Measurements from ENCODE around the gene SEC14L1.
"Not testable (repeated sequence)": the region's sequence is repeated elsewhere in the genome, so short reads cannot be mapped to it uniquely, and the experiment has no call there.

SEC14L1 gene

DNA sequence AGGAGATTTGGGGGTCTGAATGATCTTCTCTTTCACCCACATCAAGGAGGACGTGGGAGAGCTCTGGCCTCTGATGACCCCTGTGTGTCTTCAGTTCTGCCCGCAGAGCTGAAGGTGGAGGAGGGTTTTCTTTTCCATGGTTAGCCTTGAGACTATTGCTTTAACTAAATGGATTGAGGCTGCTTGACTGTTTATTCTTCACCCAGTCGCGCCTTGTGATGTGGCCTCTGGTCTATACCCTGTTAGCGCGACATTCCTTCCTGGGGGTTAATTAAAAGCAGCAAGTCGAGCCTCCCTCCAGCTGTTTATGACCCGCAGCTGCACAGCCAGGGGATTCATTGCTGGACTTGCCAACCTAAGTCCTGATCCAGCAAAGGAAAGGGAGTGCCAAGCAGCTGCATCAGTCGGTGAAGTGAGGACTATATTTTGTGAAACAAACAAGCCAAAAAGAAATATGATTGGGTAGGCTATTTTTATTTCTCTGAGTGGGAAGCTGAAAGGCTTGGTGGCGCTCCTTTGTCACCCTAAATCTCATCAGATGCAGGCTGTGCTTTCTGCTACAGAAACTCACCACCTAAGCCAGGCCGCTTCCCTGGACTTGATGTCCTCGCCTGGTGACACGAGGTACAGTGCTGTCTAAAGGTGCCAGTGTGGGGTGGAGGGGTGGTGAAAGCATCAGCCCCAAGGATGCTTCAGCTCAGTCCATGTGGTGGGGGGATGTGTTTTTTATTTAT lies 11.0 kb upstream of the SEC14L1 start:
- no peak for FAIRE-seq
- DNase-seq (ENCODE audit: insufficient read length, low spot score) = no peak
- no peak for TF ChIP-seq SPI1 (IDR thresholded peaks at IDR 0.05; ENCODE audit: low read depth, low read length)
- TF ChIP-seq TAF1 (IDR thresholded peaks at IDR 0.05; ENCODE audit: low read depth, low read length) = no peak
- TF ChIP-seq POU2F2 (IDR thresholded peaks at IDR 0.05; ENCODE audit: low read depth, low read length) = no peak
- TF ChIP-seq POLR2A (IDR thresholded peaks at IDR 0.05; ENCODE audit: low read depth, low read length) = no peak
- TF ChIP-seq PAX5 (IDR thresholded peaks at IDR 0.05; ENCODE audit: insufficient read depth, low read length, severe bottlenecking) = no peak
- no peak for TF ChIP-seq POLR2AphosphoS5 (IDR thresholded peaks at IDR 0.05; ENCODE audit: low read depth, low read length)

DNA sequence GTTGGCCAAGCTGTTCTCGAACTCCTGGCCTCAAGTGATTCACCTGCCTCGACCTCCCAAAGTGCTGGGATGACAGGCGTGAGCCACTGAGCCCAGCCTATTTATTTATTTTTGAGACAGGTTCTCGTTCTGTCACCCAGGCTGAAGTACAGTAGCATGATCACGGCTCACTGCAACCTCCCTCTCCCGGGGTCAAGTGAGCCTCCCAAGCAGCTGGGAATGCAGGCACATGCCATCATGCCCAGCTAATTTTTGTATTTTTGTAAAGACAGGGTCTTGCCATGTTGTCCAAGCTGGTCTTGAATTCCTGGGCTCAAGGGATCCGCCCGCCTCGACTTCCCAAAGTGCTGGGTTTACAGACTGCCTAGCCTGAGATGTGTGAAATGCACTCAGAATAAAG lies 10.2 kb upstream of the SEC14L1 start:
- DNase-seq (ENCODE audit: insufficient read length, low spot score) = no peak
- TF ChIP-seq POLR2AphosphoS5 (IDR thresholded peaks at IDR 0.05; ENCODE audit: low read depth, low read length) (no peak), PAX5 (IDR thresholded peaks at IDR 0.05; ENCODE audit: insufficient read depth, low read length, severe bottlenecking) (no peak), POLR2A (IDR thresholded peaks at IDR 0.05; ENCODE audit: low read depth, low read length) (no peak), POU2F2 (IDR thresholded peaks at IDR 0.05; ENCODE audit: low read depth, low read length) (no peak), SPI1 (IDR thresholded peaks at IDR 0.05; ENCODE audit: low read depth, low read length) (no peak), TAF1 (IDR thresholded peaks at IDR 0.05; ENCODE audit: low read depth, low read length) (no peak)
- no peak for FAIRE-seq

DNA sequence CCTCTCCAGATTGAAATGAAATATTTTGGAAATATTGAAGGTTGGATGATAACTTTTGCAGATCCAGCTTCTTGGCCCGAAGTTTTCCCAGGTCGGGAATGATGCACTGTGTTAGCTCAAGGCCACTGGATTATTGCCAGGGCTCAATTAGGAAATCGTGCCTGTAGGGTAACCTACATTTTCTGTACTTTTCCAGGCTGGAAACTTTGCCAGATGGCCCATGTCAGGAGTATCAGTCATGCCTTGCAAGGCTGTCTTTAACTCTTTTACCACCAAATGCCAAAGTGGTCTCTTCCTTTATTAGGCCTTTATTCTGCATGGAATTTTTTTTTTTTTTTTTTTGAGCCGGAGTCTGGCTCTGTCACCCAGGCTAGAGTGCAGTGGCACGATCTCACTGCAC lies 8.9 kb upstream of the SEC14L1 start:
- DNase-seq (ENCODE audit: insufficient read length, low spot score) = no peak
- no peak for TF ChIP-seq POU2F2 (IDR thresholded peaks at IDR 0.05; ENCODE audit: low read depth, low read length)
- no peak for TF ChIP-seq POLR2A (IDR thresholded peaks at IDR 0.05; ENCODE audit: low read depth, low read length)
- TF ChIP-seq TAF1 (IDR thresholded peaks at IDR 0.05; ENCODE audit: low read depth, low read length) = no peak
- no peak for TF ChIP-seq POLR2AphosphoS5 (IDR thresholded peaks at IDR 0.05; ENCODE audit: low read depth, low read length)
- no peak for TF ChIP-seq PAX5 (IDR thresholded peaks at IDR 0.05; ENCODE audit: insufficient read depth, low read length, severe bottlenecking)
- TF ChIP-seq SPI1 (IDR thresholded peaks at IDR 0.05; ENCODE audit: low read depth, low read length) = no peak
- no peak for FAIRE-seq

DNA sequence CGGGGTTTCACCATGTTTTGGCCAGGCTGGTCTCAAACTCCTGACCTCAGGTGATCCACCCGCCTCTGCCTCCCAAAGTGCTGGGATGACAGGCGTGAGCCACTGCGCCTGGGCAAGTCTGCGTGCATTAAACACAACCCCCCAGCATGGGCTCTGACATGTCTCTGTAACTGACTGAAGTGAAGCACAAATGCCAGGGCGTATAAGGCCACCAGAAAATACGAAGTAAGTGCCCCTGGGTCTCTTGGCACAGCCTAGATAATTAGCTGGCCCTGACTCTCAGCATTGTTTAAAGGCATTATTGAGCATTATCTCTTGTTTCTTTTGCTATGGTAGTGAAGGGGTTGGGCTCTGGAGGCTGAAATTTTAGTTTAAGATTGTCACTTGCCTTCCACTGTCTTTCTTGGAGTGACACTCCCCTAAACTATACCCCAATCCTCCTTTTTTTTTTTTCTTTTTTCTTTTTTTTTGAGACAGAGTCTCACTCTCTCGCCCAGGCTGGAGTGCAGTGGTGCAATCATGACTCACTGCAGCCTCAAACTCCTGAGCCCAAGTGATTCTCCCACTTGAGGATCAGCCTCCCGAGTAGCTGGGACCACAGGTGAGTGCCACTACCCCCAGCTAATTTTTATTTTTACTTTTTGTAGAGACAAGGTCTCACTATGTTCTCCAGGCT lies 8.2 kb upstream of the SEC14L1 start:
- DNase-seq (ENCODE audit: insufficient read length, low spot score) = no peak
- TF ChIP-seq TAF1 (IDR thresholded peaks at IDR 0.05; ENCODE audit: low read depth, low read length) (no peak), POU2F2 (IDR thresholded peaks at IDR 0.05; ENCODE audit: low read depth, low read length) (no peak), POLR2A (IDR thresholded peaks at IDR 0.05; ENCODE audit: low read depth, low read length) (no peak), PAX5 (IDR thresholded peaks at IDR 0.05; ENCODE audit: insufficient read depth, low read length, severe bottlenecking) (no peak), SPI1 (IDR thresholded peaks at IDR 0.05; ENCODE audit: low read depth, low read length) (no peak), POLR2AphosphoS5 (IDR thresholded peaks at IDR 0.05; ENCODE audit: low read depth, low read length) (no peak)
- no peak for FAIRE-seq

DNA sequence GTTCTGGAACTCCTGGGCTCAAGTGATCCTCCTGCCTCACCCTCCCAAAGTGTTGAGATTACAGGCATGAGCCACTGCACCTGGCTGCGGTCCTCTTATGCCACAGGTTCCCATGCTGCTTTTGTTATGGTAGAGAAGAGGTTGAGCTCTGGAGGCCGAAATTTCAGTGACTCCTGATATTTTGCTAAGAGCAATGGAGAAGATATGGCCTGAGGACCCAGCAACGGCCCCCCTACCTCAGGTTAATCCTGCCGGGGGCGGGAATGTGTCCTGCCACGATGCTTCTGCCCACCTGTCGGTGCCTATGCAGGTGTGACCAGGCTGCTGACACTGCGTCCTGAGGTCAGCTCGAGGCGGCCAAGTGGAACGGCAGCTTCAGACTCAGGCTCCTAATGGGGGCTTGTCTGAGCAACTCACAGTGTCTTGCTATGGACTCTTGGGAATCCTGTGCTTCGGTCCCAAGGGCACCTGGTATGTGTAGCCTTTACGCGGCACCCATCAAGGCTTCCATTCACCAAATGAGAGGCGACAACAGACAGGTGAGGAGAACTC lies 7.6 kb upstream of the SEC14L1 start:
- no peak for DNase-seq (ENCODE audit: insufficient read length, low spot score)
- no peak for FAIRE-seq
- TF ChIP-seq TAF1 (IDR thresholded peaks at IDR 0.05; ENCODE audit: low read depth, low read length) = no peak
- TF ChIP-seq PAX5 (IDR thresholded peaks at IDR 0.05; ENCODE audit: insufficient read depth, low read length, severe bottlenecking) = peak; percentile 31
- TF ChIP-seq POU2F2 (IDR thresholded peaks at IDR 0.05; ENCODE audit: low read depth, low read length) = no peak
- no peak for TF ChIP-seq POLR2A (IDR thresholded peaks at IDR 0.05; ENCODE audit: low read depth, low read length)

DNA sequence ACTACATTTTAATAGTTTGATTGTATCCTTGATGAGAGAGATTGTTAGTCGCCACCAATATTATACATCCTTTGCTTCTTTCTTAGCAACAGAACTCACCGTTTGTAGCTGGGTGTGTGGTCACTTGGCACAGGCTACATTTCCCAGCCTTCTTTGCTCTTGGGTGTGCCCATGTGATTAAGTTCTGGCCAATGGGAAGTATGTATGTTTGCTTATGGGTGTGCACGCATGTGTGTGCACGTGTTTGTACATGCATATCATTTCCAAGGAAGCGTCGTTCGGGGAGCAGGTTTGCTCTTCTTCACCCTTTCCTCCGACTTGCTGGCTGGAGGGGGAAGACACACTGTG lies 4.4 kb upstream of the SEC14L1 start:
- FAIRE-seq (no peak), DNase-seq (ENCODE audit: insufficient read length, low spot score) (no peak)
- TF ChIP-seq TAF1 (IDR thresholded peaks at IDR 0.05; ENCODE audit: low read depth, low read length) (no peak), PAX5 (IDR thresholded peaks at IDR 0.05; ENCODE audit: insufficient read depth, low read length, severe bottlenecking) (no peak), POLR2A (IDR thresholded peaks at IDR 0.05; ENCODE audit: low read depth, low read length) (no peak), POLR2AphosphoS5 (IDR thresholded peaks at IDR 0.05; ENCODE audit: low read depth, low read length) (no peak), SPI1 (IDR thresholded peaks at IDR 0.05; ENCODE audit: low read depth, low read length) (no peak), POU2F2 (IDR thresholded peaks at IDR 0.05; ENCODE audit: low read depth, low read length) (no peak)

DNA sequence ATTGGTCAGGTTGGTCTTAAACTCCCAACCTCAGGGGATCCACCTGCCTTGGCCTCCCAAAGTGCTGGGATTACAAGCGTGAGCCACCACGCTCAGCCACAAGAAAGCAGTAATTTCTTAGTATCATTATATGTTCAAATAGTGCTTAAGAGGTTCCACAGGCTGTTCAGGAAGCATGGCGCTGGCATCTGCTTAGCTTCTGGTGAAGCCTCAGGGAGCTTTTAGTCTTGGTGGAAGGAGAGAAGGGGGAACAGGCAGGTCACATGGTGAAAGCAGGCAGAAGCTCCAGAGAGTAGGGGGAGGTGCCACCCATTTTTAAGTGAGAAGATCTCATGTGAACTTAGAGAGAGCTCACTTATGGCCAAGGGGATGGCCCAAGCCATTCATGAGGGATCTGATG lies 3.7 kb upstream of the SEC14L1 start:
- TF ChIP-seq PAX5 (IDR thresholded peaks at IDR 0.05; ENCODE audit: insufficient read depth, low read length, severe bottlenecking) (no peak), SPI1 (IDR thresholded peaks at IDR 0.05; ENCODE audit: low read depth, low read length) (no peak), TAF1 (IDR thresholded peaks at IDR 0.05; ENCODE audit: low read depth, low read length) (no peak), POLR2AphosphoS5 (IDR thresholded peaks at IDR 0.05; ENCODE audit: low read depth, low read length) (no peak), POLR2A (IDR thresholded peaks at IDR 0.05; ENCODE audit: low read depth, low read length) (no peak), POU2F2 (IDR thresholded peaks at IDR 0.05; ENCODE audit: low read depth, low read length) (no peak)
- no peak for DNase-seq (ENCODE audit: insufficient read length, low spot score)
- no peak for FAIRE-seq

DNA sequence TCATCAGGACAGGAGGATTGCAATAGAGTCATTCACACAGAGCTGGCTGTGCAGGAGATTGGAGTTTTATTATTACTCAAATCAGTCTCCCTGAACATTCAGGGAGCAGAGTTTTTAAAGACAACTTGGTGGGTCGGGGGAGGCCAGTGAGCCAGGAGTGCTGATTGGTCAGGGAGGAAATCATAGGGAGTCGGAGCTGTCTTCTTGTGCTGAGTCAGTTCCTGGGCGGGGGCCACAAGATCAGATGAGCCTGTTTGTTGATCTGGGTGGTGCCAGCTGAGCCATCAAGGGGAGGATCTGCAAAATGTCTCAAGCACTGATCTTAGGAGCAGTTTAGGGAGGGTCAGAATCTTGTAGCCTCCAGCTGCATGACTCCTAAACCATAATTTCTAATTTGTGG lies 2.9 kb upstream of the SEC14L1 start:
- not testable (repeated sequence) for DNase-seq (ENCODE audit: insufficient read length, low spot score); FAIRE-seq

DNA sequence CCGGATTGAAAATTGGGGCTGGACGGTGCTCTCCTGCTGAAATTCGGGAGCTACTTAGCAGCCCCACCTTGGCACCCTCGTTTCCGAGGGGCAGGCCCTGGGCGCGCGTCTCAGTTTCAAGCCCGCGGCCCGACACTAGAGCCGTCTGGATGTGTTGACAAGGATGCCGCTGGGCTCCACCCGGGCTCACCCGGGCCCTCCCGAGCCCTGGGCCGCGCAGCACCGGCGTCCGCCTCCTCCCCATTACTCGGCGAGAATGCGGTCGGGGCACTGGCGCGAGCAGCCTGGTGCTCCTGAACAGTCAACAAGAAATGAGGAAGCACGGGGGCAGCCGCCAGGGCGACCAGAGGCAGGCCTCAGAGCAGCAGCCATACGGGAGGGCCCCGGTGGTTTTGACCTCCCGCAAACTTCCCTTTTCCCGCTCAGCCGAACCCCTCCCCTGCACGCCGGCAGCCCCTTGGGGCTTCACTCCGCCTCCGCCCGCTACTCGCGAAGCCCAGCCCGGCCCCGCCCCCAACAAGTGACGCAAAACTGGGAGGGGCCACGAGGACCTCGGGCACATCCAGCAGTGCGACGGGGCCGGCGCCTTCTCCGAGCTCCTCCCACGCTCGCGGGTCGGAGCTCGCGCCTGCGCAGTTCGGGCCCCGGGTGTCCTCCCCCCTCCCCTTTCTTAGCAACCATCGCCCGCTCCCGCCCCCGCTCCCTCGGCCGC lies 447 bp upstream of the SEC14L1 start:
- DNase-seq (ENCODE audit: insufficient read length, low spot score) (peak; percentile 90), FAIRE-seq (peak; percentile 91)
- TF ChIP-seq POLR2AphosphoS5 (IDR thresholded peaks at IDR 0.05; ENCODE audit: low read depth, low read length) (peak; percentile 59), SPI1 (IDR thresholded peaks at IDR 0.05; ENCODE audit: low read depth, low read length) (peak; percentile 66), TAF1 (IDR thresholded peaks at IDR 0.05; ENCODE audit: low read depth, low read length) (peak; percentile 78), POLR2A (IDR thresholded peaks at IDR 0.05; ENCODE audit: low read depth, low read length) (peak; percentile 73), PAX5 (IDR thresholded peaks at IDR 0.05; ENCODE audit: insufficient read depth, low read length, severe bottlenecking) (peak; percentile 6), POU2F2 (IDR thresholded peaks at IDR 0.05; ENCODE audit: low read depth, low read length) (peak; percentile 53; the same call in 1 of the 2 replicates)
